Measurements from ENCODE around the gene SCNN1G.
"Not testable (repeated sequence)": the region's sequence is repeated elsewhere in the genome, so short reads cannot be mapped to it uniquely, and the experiment has no call there.

The SCNN1G gene

GRCh38 chr16:23182679-23183542, at the start of gene SCNN1G:
Gene SCNN1G, plus strand, starts transcription at chr16:23182745. Its CDS starts 3,527 bp downstream, at chr16:23186272.
- DNase-seq, result no peak

GRCh38 chr16:23132775-23133463, 49.6 kb upstream of the SCNN1G start:
- DNase-seq, result no peak

- no peak for DNase-seq
These were observed 48.3 kb upstream of the SCNN1G start for GRCh38 chr16:23134274-23134673.

GRCh38 chr16:23137256-23137655, 45.3 kb upstream of the SCNN1G start:
- DNase-seq, result no peak

- DNase-seq, result no peak
These were observed 44.7 kb upstream of the SCNN1G start for GRCh38 chr16:23137818-23138217.

GRCh38 chr16:23140107-23140506, 42.4 kb upstream of the SCNN1G start:
- no peak for DNase-seq

- no peak for DNase-seq
These were observed 41.5 kb upstream of the SCNN1G start for GRCh38 chr16:23141033-23141432.

- no peak for DNase-seq
These were observed 41.0 kb upstream of the SCNN1G start for GRCh38 chr16:23141500-23141899.

GRCh38 chr16:23141959-23142740, 40.4 kb upstream of the SCNN1G start:
- DNase-seq, result no peak

- DNase-seq, result no peak
These were observed 39.2 kb upstream of the SCNN1G start for GRCh38 chr16:23143391-23143790.

- not testable (repeated sequence) for DNase-seq
These were observed 38.2 kb upstream of the SCNN1G start for GRCh38 chr16:23144393-23144792.

- DNase-seq, result no peak
These were observed 37.4 kb upstream of the SCNN1G start for GRCh38 chr16:23145186-23145585.

- DNase-seq, result no peak
These were observed 36.9 kb upstream of the SCNN1G start for GRCh38 chr16:23145608-23146007.

GRCh38 chr16:23146877-23147601, 35.5 kb upstream of the SCNN1G start:
- no peak for DNase-seq

- no peak for DNase-seq
These were observed 34.9 kb upstream of the SCNN1G start for GRCh38 chr16:23147666-23148065.

GRCh38 chr16:23148166-23148512, 34.4 kb upstream of the SCNN1G start:
- DNase-seq, result no peak

GRCh38 chr16:23148513-23149266, 33.9 kb upstream of the SCNN1G start:
- DNase-seq, result peak; percentile 37

GRCh38 chr16:23149267-23149992, 33.1 kb upstream of the SCNN1G start, which contains the start of gene USP31:
Gene USP31, minus strand, starts transcription at chr16:23149452. Its CDS starts 182 bp downstream, at chr16:23149270.
- peak; percentile 89 for DNase-seq

- DNase-seq, result no peak
These were observed 32.6 kb upstream of the SCNN1G start for GRCh38 chr16:23149993-23150364.

- DNase-seq, result no peak
These were observed 30.0 kb upstream of the SCNN1G start for GRCh38 chr16:23152386-23153178.

Measured in CD4-positive, alpha-beta T cell treated with Interleukin-4 for 4 hours (primary cell).